Measurements from ENCODE around the gene SND1. TPM values are rescaled to one million over a fixed set of nuclear protein-coding genes. Genes with fewer than 3 reads are reported as not detected.

Gene SND1
- total and polyA plus RNA-seq, 4 donors, result 59.4 to 214 (median 84.1) TPM

GRCh38 chr7:127653396-127653795 lies 1.4 kb downstream of the SND1 start:
- TF ChIP-seq HNF4A (conservative IDR thresholded peaks at IDR 0.05), result no peak
- TF ChIP-seq HNF4G (IDR thresholded peaks at IDR 0.05), result no peak
- TF ChIP-seq FOXA2 (IDR thresholded peaks at IDR 0.05), result no peak
- no peak for TF ChIP-seq RXRA (IDR thresholded peaks at IDR 0.05)
- no peak for TF ChIP-seq ATF3 (IDR thresholded peaks at IDR 0.05)
- no peak for TF ChIP-seq REST (IDR thresholded peaks at IDR 0.05)
- H3K9ac ChIP-seq (ENCODE audit: low read depth in 1 of 2, low read length in 2 of 2), result peak overlapping the region in 1 of 2 donors; percentile 66

GRCh38 chr7:127654404-127655394 lies 2.7 kb downstream of the SND1 start:
- H3K9me3 ChIP-seq (ENCODE audit: control insufficient read depth in 4 of 4, low read length in 3 of 4), result no peaks in the 10 kb centered on the region
- no peaks in the 10 kb centered on the region for H3K27me3 ChIP-seq (ENCODE audit: control insufficient read depth in 4 of 4, insufficient read depth in 4 of 4, low read length in 3 of 4)
- WGBS, result 62% methylated on average over 5 of the region's 5 CpGs
- TF ChIP-seq YY1 (IDR thresholded peaks at IDR 0.05), result no peak
- no peak for TF ChIP-seq MAX (IDR thresholded peaks at IDR 0.05)
- no peak for TF ChIP-seq CTCF (IDR thresholded peaks at IDR 0.05; ENCODE audit: low read depth, low read length, missing input control)
- TF ChIP-seq RAD21 (IDR thresholded peaks at IDR 0.05), result peak in 1 of 2 donors; percentile 5
- no peak for TF ChIP-seq GABPA (IDR thresholded peaks at IDR 0.05 in 1 of 2, conservative IDR thresholded peaks at IDR 0.05 in 1 of 2)
- peaks cover 0 to 6% (median 0%) of the 10 kb centered on the region in 4 donors for H3K36me3 ChIP-seq (ENCODE audit: control insufficient read depth in 4 of 4, insufficient read depth in 3 of 4, low read depth in 1 of 4, low read length in 3 of 4)
- no peak overlapping the region for H3K27ac ChIP-seq (ENCODE audit: low read depth in 1 of 2, low read length in 2 of 2)
- no peak for DNase-seq (ENCODE audit: low spot score)
- peaks cover 8 to 39% (median 23%) of the 10 kb centered on the region in 4 donors for H3K4me1 ChIP-seq (ENCODE audit: control insufficient read depth in 4 of 4, insufficient read depth in 4 of 4, low read length in 3 of 4)
- peak overlapping the region in 1 of 3 donors; percentile 0 for H3K4me3 ChIP-seq (ENCODE audit: low read depth in 1 of 3, low read length in 3 of 3)
- H3K9ac ChIP-seq (ENCODE audit: low read depth in 1 of 2, low read length in 2 of 2), result no peak overlapping the region

More at GRCh38 chr7:127653396-127653795, 1.4 kb downstream of the SND1 start:
- Histone ChIP-seq H3K9me3 (ENCODE audit: control insufficient read depth in 4 of 4, low read length in 3 of 4) (no peaks in the 10 kb centered on the region), H3K36me3 (ENCODE audit: control insufficient read depth in 4 of 4, insufficient read depth in 3 of 4, low read depth in 1 of 4, low read length in 3 of 4) (peaks cover 0 to 6% (median 0%) of the 10 kb centered on the region in 4 donors), H3K27ac (ENCODE audit: low read depth in 1 of 2, low read length in 2 of 2) (no peak overlapping the region), H3K4me3 (ENCODE audit: low read depth in 1 of 3, low read length in 3 of 3) (peak overlapping the region in 2 of 3 donors; percentile 77 to 90), H3K27me3 (ENCODE audit: control insufficient read depth in 4 of 4, insufficient read depth in 4 of 4, low read length in 3 of 4) (no peaks in the 10 kb centered on the region), H3K4me1 (ENCODE audit: control insufficient read depth in 4 of 4, insufficient read depth in 4 of 4, low read length in 3 of 4) (peaks cover 8 to 39% (median 23%) of the 10 kb centered on the region in 4 donors)
- DNase-seq (ENCODE audit: low spot score), result no peak
- whole genome bisulfite sequencing, result 92% methylated on average over 4 of the region's 4 CpGs

All from liver (tissue), 9 donors.